ENCODE results near the gene RASA3. TPM values are rescaled to one million over a fixed set of nuclear protein-coding genes. Genes with fewer than 3 reads are reported as not detected.

The RASA3 gene
- total RNA-seq, 2 experiments from 2014 or later, result 28.9 to 32.3 TPM

- H3K27me3 Mint-ChIP-seq, result no peaks in the 10 kb centered on the region
- DNase-seq (no peak), ATAC-seq (no peak)
- peaks cover 53% of the 10 kb centered on the region for H3K4me1 Mint-ChIP-seq (ENCODE audit: low read depth)
- H3K27ac Mint-ChIP-seq, result peak overlapping the region; percentile 68
- no peaks in the 10 kb centered on the region for H3K9me3 Mint-ChIP-seq
- POLR2A ChIA-PET, result interaction anchor here (0.6 to 5.4 kb wide), 3 partner anchors 17 to 33 kb away, joined by 3 to 50 read pairs (median 3); no protein-coding TSS in a partner anchor
- intact Hi-C loops (cut with micrococcal nuclease), result no loop called here
- no peaks in the 10 kb centered on the region for H3K36me3 Mint-ChIP-seq (ENCODE audit: low read depth)
- CTCF ChIA-PET, result interaction anchor here (1.7 kb wide), 1 partner anchor 81 kb away, joined by 7 read pairs; no protein-coding TSS in a partner anchor
- H3K4me3 Mint-ChIP-seq, result no peak overlapping the region
- no peak for TF ChIP-seq CTCF (IDR thresholded peaks at IDR 0.05)
Observed at GRCh38 chr13:114145256-114145655, 12.8 kb upstream of the RASA3 start.

- Mint-ChIP-seq H3K27me3 (no peaks in the 10 kb centered on the region), H3K4me3 (no peak overlapping the region), H3K4me1 (ENCODE audit: low read depth) (peaks cover 48% of the 10 kb centered on the region), H3K36me3 (ENCODE audit: low read depth) (no peaks in the 10 kb centered on the region), H3K27ac (peak overlapping the region; percentile 68), H3K9me3 (no peaks in the 10 kb centered on the region)
- CTCF ChIA-PET, result interaction anchor here (0.6 to 2.4 kb wide), 6 partner anchors 17 to 81 kb away, joined by 3 to 7 read pairs (median 3); no protein-coding TSS in a partner anchor
- POLR2A ChIA-PET, result interaction anchor here (1.0 to 5.4 kb wide), 2 partner anchors 16 to 17 kb away, joined by 3 to 50 read pairs; no protein-coding TSS in a partner anchor
- intact Hi-C loops (cut with micrococcal nuclease), result loop anchor here (5.0 kb wide), 1 partner anchor 83 kb away; no protein-coding TSS in a partner anchor
- no peak for DNase-seq
- no peak for ATAC-seq
- TF ChIP-seq CTCF (IDR thresholded peaks at IDR 0.05), result no peak
Observed at GRCh38 chr13:114144606-114145244, 12.3 kb upstream of the RASA3 start.

- no peak overlapping the region for H3K4me3 Mint-ChIP-seq
- CTCF ChIA-PET, result interaction anchor here (0.6 to 2.4 kb wide), 10 partner anchors 8 to 82 kb away, joined by 3 to 7 read pairs (median 4); no protein-coding TSS in a partner anchor
Observed at GRCh38 chr13:114143806-114144605, 11.6 kb upstream of the RASA3 start.

GRCh38 chr13:114142640-114143490, 10.4 kb upstream of the RASA3 start:
- DNase-seq (peak; percentile 73), ATAC-seq (peak; percentile 28)
- intact Hi-C loops (cut with micrococcal nuclease), result loop anchor here (5.0 kb wide), 1 partner anchor 84 kb away; no protein-coding TSS in a partner anchor
- Mint-ChIP-seq H3K9me3 (peaks cover under 1% of the 10 kb centered on the region), H3K4me3 (no peak overlapping the region), H3K4me1 (ENCODE audit: low read depth) (peaks cover 30% of the 10 kb centered on the region), H3K27ac (no peak overlapping the region), H3K36me3 (ENCODE audit: low read depth) (no peaks in the 10 kb centered on the region), H3K27me3 (no peaks in the 10 kb centered on the region)
- ChIA-PET POLR2A (interaction anchor here (0.9 to 5.4 kb wide), 5 partner anchors 8 to 82 kb away, joined by 3 to 50 read pairs (median 4); no protein-coding TSS in a partner anchor), CTCF (interaction anchor here (0.9 to 2.4 kb wide), 9 partner anchors 9 to 83 kb away, joined by 3 to 7 read pairs (median 4); no protein-coding TSS in a partner anchor)
- TF ChIP-seq CTCF (IDR thresholded peaks at IDR 0.05), result no peak

More at GRCh38 chr13:114143806-114144605, 11.6 kb upstream of the RASA3 start:
- POLR2A ChIA-PET, result interaction anchor here (0.6 to 5.4 kb wide), 3 partner anchors 15 to 81 kb away, joined by 4 to 50 read pairs (median 5); no protein-coding TSS in a partner anchor
- peak; percentile 50 for ATAC-seq
- DNase-seq, result peak; percentile 76
- intact Hi-C loops (cut with micrococcal nuclease), result loop anchor here (5.0 kb wide), 1 partner anchor 83 kb away; no protein-coding TSS in a partner anchor
- H3K4me1 Mint-ChIP-seq (ENCODE audit: low read depth), result peaks cover 41% of the 10 kb centered on the region
- TF ChIP-seq CTCF (IDR thresholded peaks at IDR 0.05), result peak; percentile 63
- peak overlapping the region; percentile 68 for H3K27ac Mint-ChIP-seq
- H3K36me3 Mint-ChIP-seq (ENCODE audit: low read depth), result no peaks in the 10 kb centered on the region
- no peaks in the 10 kb centered on the region for H3K9me3 Mint-ChIP-seq
- H3K27me3 Mint-ChIP-seq, result no peaks in the 10 kb centered on the region

Data from activated CD8-positive, alpha-beta T cell treated with anti-CD3 and anti-CD28 coated beads for 36 hours (primary cell).